ENCODE data around the gene SULT4A1.

Gene SULT4A1

GRCh38 chr22:43851979-43852307 is 10.4 kb downstream of the SULT4A1 start:
- Histone ChIP-seq H3K4me1 (ENCODE audit: insufficient read depth, low read length) (no peaks in the 10 kb centered on the region), H3K9me3 (ENCODE audit: low read length) (no peaks in the 10 kb centered on the region), H2AFZ (ENCODE audit: low read depth, low read length) (no peak overlapping the region), H3K4me3 (ENCODE audit: low read length) (no peak overlapping the region), H3K36me3 (ENCODE audit: insufficient read depth, low read length) (no peaks in the 10 kb centered on the region), H3K27me3 (ENCODE audit: insufficient read depth, low read length) (no peaks in the 10 kb centered on the region)

DNA sequence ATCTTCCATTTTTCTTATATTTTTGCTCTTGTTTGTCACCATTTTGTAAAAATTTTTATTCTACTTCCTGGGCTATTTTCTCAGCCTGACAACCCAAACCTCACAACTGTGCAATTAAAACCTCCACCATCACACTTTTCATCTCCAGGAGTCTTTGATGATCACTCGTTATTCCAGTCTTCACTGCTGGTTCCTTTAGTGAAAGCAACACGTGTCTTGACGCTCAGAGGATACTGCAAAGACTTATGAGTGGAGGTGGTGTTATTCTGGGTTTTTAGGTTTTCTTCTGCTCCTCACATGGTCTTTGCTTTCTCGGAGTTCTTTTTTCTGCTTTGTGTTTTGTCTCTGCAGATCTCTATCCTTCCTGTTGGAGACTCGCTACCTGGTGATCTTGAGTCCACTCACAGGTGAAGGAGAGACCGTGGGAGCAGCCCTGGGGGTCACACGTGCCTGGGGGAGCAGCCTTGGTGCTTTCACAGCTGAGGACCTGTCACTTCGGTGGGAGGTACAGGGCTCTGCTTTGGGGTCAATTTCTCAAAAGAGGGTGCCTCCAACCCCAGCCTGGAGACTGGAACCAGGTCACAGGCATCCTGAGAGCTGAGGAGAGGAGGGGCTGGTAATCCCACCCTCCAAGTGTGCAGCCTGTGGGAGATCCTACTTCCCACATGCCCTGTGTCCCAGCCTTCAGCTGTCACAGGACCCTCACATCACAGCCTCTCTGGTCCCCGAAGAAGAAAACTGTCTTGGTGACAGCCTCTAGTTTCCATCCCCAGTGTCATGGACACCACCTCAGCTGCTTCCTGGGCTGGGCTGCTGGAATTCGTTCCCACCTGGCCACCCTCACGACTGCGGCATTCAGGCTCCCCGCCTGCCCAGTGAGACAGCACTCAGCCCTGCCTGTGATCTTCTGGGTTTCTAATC is 11.0 kb downstream of the SULT4A1 start:
- no peaks in the 10 kb centered on the region for H3K9me3 ChIP-seq (ENCODE audit: low read length)
- H3K4me3 ChIP-seq (ENCODE audit: low read length): no peak overlapping the region
- H3K27me3 ChIP-seq (ENCODE audit: insufficient read depth, low read length): no peaks in the 10 kb centered on the region
- no peak overlapping the region for H2AFZ ChIP-seq (ENCODE audit: low read depth, low read length)
- no peaks in the 10 kb centered on the region for H3K4me1 ChIP-seq (ENCODE audit: insufficient read depth, low read length)
- H3K36me3 ChIP-seq (ENCODE audit: insufficient read depth, low read length): no peaks in the 10 kb centered on the region

DNA sequence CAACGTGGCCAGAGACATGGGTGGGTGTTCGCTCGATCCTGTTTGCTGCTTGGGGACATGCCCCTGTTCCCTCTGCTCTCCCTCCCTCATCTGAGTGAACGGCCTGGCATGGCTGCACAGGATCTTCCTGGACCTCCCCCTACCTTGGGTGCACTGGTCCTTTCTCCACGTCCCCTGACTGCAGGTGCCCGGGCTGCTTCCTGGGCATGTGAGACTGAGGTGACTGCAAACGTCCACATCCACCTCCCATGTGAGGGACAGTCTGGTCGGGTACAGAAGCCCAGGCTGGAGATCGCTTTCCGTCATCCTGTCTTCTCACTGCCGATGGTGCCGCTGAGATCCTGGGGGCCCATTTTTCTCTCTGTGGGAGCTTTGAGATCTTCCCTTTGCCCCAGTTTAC is 11.8 kb downstream of the SULT4A1 start:
- Histone ChIP-seq H3K27me3 (ENCODE audit: insufficient read depth, low read length) (no peaks in the 10 kb centered on the region), H2AFZ (ENCODE audit: low read depth, low read length) (no peak overlapping the region), H3K36me3 (ENCODE audit: insufficient read depth, low read length) (no peaks in the 10 kb centered on the region), H3K4me1 (ENCODE audit: insufficient read depth, low read length) (no peaks in the 10 kb centered on the region), H3K9me3 (ENCODE audit: low read length) (no peaks in the 10 kb centered on the region), H3K4me3 (ENCODE audit: low read length) (no peak overlapping the region)

GRCh38 chr22:43849731-43850130 is 12.6 kb downstream of the SULT4A1 start:
- Histone ChIP-seq H3K4me1 (ENCODE audit: insufficient read depth, low read length) (no peaks in the 10 kb centered on the region), H2AFZ (ENCODE audit: low read depth, low read length) (no peak overlapping the region), H3K27me3 (ENCODE audit: insufficient read depth, low read length) (no peaks in the 10 kb centered on the region), H3K4me3 (ENCODE audit: low read length) (no peak overlapping the region), H3K9me3 (ENCODE audit: low read length) (no peaks in the 10 kb centered on the region), H3K36me3 (ENCODE audit: insufficient read depth, low read length) (no peaks in the 10 kb centered on the region)

- no peak overlapping the region for H3K4me3 ChIP-seq (ENCODE audit: low read length)
- no peak overlapping the region for H2AFZ ChIP-seq (ENCODE audit: low read depth, low read length)
- no peaks in the 10 kb centered on the region for H3K27me3 ChIP-seq (ENCODE audit: insufficient read depth, low read length)
- H3K4me1 ChIP-seq (ENCODE audit: insufficient read depth, low read length): no peaks in the 10 kb centered on the region
- no peaks in the 10 kb centered on the region for H3K36me3 ChIP-seq (ENCODE audit: insufficient read depth, low read length)
- no peaks in the 10 kb centered on the region for H3K9me3 ChIP-seq (ENCODE audit: low read length)
Measured at GRCh38 chr22:43848366-43849171, 13.7 kb downstream of the SULT4A1 start.

DNA sequence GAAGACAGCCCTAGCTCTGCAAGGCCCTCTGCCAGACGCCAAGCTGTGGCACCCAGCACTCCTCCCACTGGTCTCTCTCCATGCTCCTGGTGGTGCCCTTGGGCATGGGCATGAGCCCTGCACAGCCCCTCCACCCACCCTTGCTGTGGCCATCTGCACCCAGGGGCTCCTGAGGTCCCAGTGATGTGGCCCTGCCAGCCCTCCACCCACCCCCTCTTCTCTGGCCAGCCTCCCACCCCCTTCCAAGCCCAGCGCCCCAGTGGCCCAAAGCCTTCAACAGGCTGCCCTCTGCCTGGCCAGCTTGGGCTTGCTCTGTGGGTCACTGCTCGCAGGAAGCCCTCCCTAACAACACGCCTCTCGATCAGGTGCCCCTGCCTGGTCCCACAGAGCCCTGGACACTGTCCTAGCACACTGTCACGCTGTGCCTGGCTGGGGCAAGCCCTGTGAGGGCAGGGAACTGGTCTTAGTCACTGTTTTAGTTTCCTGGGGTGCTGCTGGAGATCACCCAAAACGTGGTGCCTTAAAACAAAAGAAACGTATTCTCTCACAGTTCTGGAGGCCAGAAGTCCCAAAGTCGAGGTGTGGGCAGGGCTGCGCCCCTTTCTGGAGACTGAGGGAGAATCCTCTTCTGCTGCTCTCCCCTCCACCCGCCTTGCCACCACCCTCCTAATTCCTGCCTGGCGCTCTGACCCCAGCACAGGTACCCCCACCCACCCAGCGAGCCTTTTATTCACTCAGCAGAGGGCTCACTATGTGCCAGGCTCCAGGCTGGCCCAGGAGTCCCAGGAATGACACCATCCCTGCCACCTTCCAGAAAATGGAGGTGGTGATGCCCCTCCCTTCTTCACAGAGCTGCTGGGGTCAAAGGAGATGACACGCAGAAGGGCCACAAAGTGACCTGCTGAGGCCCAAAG is 14.7 kb downstream of the SULT4A1 start:
- Histone ChIP-seq H3K27me3 (ENCODE audit: insufficient read depth, low read length) (no peaks in the 10 kb centered on the region), H3K36me3 (ENCODE audit: insufficient read depth, low read length) (no peaks in the 10 kb centered on the region), H3K4me1 (ENCODE audit: insufficient read depth, low read length) (no peaks in the 10 kb centered on the region), H2AFZ (ENCODE audit: low read depth, low read length) (no peak overlapping the region), H3K9me3 (ENCODE audit: low read length) (no peaks in the 10 kb centered on the region), H3K4me3 (ENCODE audit: low read length) (no peak overlapping the region)

DNA sequence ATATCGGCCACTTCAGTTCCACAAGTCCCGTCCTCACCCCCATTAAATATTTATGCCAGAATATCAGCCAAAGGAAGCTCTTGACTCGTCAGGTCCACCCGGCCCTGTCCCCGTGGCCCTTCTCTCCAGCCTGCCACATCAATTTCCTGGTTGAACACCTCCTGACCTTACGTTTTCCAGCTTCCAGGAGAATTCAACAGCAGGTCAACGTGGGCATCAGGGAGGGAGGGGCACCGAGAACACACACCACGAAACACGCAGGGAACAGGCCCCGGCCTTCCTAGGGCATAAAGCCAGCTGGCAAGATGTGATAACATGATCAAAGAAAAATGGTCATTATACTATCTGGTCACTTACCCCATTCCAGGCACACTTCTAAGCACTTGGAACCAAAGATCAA is 15.3 kb downstream of the SULT4A1 start:
- Histone ChIP-seq H3K27me3 (ENCODE audit: insufficient read depth, low read length) (no peaks in the 10 kb centered on the region), H3K4me1 (ENCODE audit: insufficient read depth, low read length) (no peaks in the 10 kb centered on the region), H3K36me3 (ENCODE audit: insufficient read depth, low read length) (no peaks in the 10 kb centered on the region), H3K9me3 (ENCODE audit: low read length) (no peaks in the 10 kb centered on the region), H3K4me3 (ENCODE audit: low read length) (no peak overlapping the region), H2AFZ (ENCODE audit: low read depth, low read length) (no peak overlapping the region)

GRCh38 chr22:43845981-43846380 is 16.3 kb downstream of the SULT4A1 start:
- Histone ChIP-seq H3K27me3 (ENCODE audit: insufficient read depth, low read length) (no peaks in the 10 kb centered on the region), H3K4me3 (ENCODE audit: low read length) (no peak overlapping the region), H3K4me1 (ENCODE audit: insufficient read depth, low read length) (no peaks in the 10 kb centered on the region), H3K36me3 (ENCODE audit: insufficient read depth, low read length) (no peaks in the 10 kb centered on the region), H3K9me3 (ENCODE audit: low read length) (no peaks in the 10 kb centered on the region), H2AFZ (ENCODE audit: low read depth, low read length) (no peak overlapping the region)

- no peak overlapping the region for H2AFZ ChIP-seq (ENCODE audit: low read depth, low read length)
- no peaks in the 10 kb centered on the region for H3K4me1 ChIP-seq (ENCODE audit: insufficient read depth, low read length)
- H3K27me3 ChIP-seq (ENCODE audit: insufficient read depth, low read length): no peaks in the 10 kb centered on the region
- no peak overlapping the region for H3K4me3 ChIP-seq (ENCODE audit: low read length)
- H3K9me3 ChIP-seq (ENCODE audit: low read length): no peaks in the 10 kb centered on the region
- H3K36me3 ChIP-seq (ENCODE audit: insufficient read depth, low read length): no peaks in the 10 kb centered on the region
Measured at GRCh38 chr22:43844560-43845545, 17.5 kb downstream of the SULT4A1 start.

DNA sequence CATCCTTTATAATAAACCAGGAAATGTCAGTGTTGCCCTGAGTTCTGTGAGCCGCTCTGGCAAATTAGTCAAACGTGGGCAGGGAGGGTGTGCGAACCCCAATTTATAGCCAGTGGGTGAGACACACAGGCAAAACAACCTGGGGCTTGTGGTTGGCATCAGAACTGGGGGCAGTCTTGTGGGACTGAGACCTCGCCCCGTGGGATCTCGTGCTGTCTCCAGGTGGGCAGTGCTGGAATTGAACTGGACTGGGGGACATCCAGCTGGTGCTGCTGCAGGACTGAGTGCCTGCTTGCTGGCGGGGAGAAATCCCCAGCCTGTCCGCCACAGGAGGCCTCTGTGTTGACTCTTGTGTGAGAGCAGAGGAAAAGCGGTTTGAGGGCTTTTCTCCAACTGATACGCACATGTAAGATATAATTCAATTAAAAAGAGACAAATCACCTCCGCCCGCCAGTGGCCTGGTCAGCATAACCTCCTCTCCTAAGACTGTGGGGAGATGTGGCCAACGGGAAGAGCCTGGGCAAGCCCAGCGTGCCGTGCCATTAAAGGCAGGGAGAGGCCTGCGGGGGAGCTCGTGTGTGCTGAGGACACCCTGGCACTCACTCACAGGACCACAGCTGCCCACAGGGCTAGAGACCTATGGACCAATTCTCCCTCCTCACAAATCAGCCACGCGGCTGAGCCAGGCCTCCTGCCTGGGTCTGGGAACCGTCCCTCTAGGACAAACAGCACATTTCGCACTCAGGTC is 18.4 kb downstream of the SULT4A1 start:
- Histone ChIP-seq H2AFZ (ENCODE audit: low read depth, low read length) (no peak overlapping the region), H3K27me3 (ENCODE audit: insufficient read depth, low read length) (no peaks in the 10 kb centered on the region), H3K9me3 (ENCODE audit: low read length) (no peaks in the 10 kb centered on the region), H3K36me3 (ENCODE audit: insufficient read depth, low read length) (peaks cover 4% of the 10 kb centered on the region), H3K4me1 (ENCODE audit: insufficient read depth, low read length) (no peaks in the 10 kb centered on the region), H3K4me3 (ENCODE audit: low read length) (no peak overlapping the region)

GRCh38 chr22:43841742-43842141 is 20.6 kb downstream of the SULT4A1 start:
- Histone ChIP-seq H3K4me3 (ENCODE audit: low read length) (no peak overlapping the region), H3K9me3 (ENCODE audit: low read length) (no peaks in the 10 kb centered on the region), H2AFZ (ENCODE audit: low read depth, low read length) (no peak overlapping the region), H3K4me1 (ENCODE audit: insufficient read depth, low read length) (no peaks in the 10 kb centered on the region), H3K27me3 (ENCODE audit: insufficient read depth, low read length) (no peaks in the 10 kb centered on the region), H3K36me3 (ENCODE audit: insufficient read depth, low read length) (peaks cover 13% of the 10 kb centered on the region)
